MM.1S (cell line): Measurements from ENCODE around the gene C1orf198.

ENCODE experiments used
- CTCF ChIP-seq: fragments of 300-600 bp; sonication (generic); IDR thresholded peaks from 2 replicates; pipeline ENCODE4 v1.5.1; 2016; ENCODE audit warnings: antibody characterized with exemption, low read length, mixed read lengths
- EZH2 ChIP-seq: fragments of 300-600 bp; sonication (generic); optimal IDR thresholded peaks from 2 replicates; pipeline ENCODE3; 2017; ENCODE audit warnings: low read depth, mild to moderate bottlenecking, antibody characterized with exemption, low read length, mixed read lengths
- EZH2phosphoT487 ChIP-seq: fragments of 300-600 bp; sonication (generic); IDR thresholded peaks from 2 replicates; pipeline ENCODE4 v1.6.1; 2018; ENCODE audit warnings: antibody characterized with exemption, low read length

GRCh38 chr1:230861970-230862595, 6.2 kb downstream of the C1orf198 start:
- no peak for TF ChIP-seq CTCF
- no peak for TF ChIP-seq EZH2
- TF ChIP-seq EZH2phosphoT487, result no peak
